ENCODE data around the gene NUS1.

DNA sequence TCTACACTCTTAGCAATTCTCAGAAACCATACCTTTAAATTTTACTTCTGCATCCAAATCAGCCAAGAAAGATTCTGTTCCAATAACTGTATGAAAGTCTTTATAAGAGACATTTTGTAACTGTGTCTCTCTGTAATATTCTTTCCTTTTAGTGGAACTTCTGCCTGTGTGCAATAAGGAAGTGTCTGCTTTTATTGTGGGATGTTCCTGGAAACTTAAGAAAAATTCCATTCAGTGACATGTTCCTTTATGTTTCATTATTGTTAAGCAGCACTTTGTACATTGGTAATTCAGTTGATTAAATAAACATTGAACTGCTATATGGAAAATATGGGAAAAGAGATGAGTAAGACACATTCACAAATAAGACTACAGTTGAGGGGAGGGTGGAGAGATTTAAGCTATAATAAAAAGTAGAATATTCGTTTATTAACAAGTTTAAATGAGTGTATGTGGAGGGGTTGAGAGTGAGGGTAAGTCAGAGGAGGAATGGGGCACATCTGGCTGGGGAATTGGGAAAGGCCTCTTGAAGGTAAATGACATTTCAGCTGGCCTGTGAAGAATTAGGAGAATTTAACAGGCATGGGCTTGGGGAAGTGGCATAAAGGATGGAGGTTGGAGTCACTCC, 11.9 kb downstream of the NUS1 start:
- TF ChIP-seq POLR2AphosphoS5 (IDR thresholded peaks at IDR 0.05; ENCODE audit: low read depth, low read length) (no peak), GABPA (IDR thresholded peaks at IDR 0.05; ENCODE audit: low read depth, low read length) (no peak), GABPA (CRISPR knock-in tag; IDR thresholded peaks at IDR 0.05; ENCODE audit: low read depth) (no peak), NFE2L2 (IDR thresholded peaks at IDR 0.05; ENCODE audit: low read length) (no peak)
- TF ChIP-seq, protein P1, sequence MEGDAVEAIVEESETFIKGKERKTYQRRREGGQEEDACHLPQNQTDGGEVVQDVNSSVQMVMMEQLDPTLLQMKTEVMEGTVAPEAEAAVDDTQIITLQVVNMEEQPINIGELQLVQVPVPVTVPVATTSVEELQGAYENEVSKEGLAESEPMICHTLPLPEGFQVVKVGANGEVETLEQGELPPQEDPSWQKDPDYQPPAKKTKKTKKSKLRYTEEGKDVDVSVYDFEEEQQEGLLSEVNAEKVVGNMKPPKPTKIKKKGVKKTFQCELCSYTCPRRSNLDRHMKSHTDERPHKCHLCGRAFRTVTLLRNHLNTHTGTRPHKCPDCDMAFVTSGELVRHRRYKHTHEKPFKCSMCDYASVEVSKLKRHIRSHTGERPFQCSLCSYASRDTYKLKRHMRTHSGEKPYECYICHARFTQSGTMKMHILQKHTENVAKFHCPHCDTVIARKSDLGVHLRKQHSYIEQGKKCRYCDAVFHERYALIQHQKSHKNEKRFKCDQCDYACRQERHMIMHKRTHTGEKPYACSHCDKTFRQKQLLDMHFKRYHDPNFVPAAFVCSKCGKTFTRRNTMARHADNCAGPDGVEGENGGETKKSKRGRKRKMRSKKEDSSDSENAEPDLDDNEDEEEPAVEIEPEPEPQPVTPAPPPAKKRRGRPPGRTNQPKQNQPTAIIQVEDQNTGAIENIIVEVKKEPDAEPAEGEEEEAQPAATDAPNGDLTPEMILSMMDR (CRISPR knock-in tag; IDR thresholded peaks at IDR 0.05) = no peak
- TF ChIP-seq, protein P2, sequence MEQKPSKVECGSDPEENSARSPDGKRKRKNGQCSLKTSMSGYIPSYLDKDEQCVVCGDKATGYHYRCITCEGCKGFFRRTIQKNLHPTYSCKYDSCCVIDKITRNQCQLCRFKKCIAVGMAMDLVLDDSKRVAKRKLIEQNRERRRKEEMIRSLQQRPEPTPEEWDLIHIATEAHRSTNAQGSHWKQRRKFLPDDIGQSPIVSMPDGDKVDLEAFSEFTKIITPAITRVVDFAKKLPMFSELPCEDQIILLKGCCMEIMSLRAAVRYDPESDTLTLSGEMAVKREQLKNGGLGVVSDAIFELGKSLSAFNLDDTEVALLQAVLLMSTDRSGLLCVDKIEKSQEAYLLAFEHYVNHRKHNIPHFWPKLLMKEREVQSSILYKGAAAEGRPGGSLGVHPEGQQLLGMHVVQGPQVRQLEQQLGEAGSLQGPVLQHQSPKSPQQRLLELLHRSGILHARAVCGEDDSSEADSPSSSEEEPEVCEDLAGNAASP (CRISPR knock-in tag; IDR thresholded peaks at IDR 0.05; ENCODE audit: borderline replicate concordance) = no peak

All from HepG2 (cell line).